GM23338 (cell line): Measurements from ENCODE around the gene LSM2. TPM values are rescaled to one million over a fixed set of nuclear protein-coding genes. Genes with fewer than 3 reads are reported as not detected.
A peak's percentile ranks its signal among the peaks of the same experiment; 100 is the strongest.

Experiments used
- ATAC-seq: fragments of 200-7000 bp; cut with Tn5 transposase; 3 replicates; pipeline ENCODE4 v1.9.1; 2020
- DNase-seq: peaks from one replicate; pipeline ENCODE4 v3.0.0-alpha.2; 2015; ENCODE audit warnings: low spot score
- H2AFZ ChIP-seq: fragments of 200-600 bp; sonication (generic); 2 replicates; pipeline ENCODE4 v1.8.0; 2016; ENCODE audit warnings: antibody characterized with exemption, mild to moderate bottlenecking, moderate library complexity
- H3F3A ChIP-seq: fragments of 200-600 bp; sonication (generic); replicated peaks from 2 replicates; pipeline ENCODE4 v1.8.0; 2017; ENCODE audit warnings: antibody characterized with exemption, mixed run types, low read depth
- H3K27ac ChIP-seq: fragments of 200-600 bp; sonication (generic); 2 replicates; pipeline ENCODE4 v1.6.1; 2016; ENCODE audit warnings: low read depth
- H3K27me3 ChIP-seq: fragments of 200-600 bp; sonication (generic); 2 replicates; pipeline ENCODE4 v1.8.0; 2016; ENCODE audit warnings: mild to moderate bottlenecking, mixed run types, moderate library complexity; ENCODE audit not compliant: insufficient read depth
- H3K36me3 ChIP-seq: fragments of 200-600 bp; sonication (generic); 2 replicates; pipeline ENCODE4 v1.8.0; 2016; ENCODE audit warnings: mild to moderate bottlenecking; ENCODE audit not compliant: insufficient read depth
- H3K4me1 ChIP-seq: fragments of 200-600 bp; sonication (generic); 2 replicates; pipeline ENCODE4 v1.8.0; 2016; ENCODE audit warnings: mild to moderate bottlenecking, moderate library complexity; ENCODE audit not compliant: insufficient read depth
- H3K4me2 ChIP-seq: fragments of 200-600 bp; sonication (generic); 2 replicates; pipeline ENCODE4 v1.7.1; 2017; ENCODE audit warnings: mixed run types
- H3K4me3 ChIP-seq: fragments of 200-600 bp; sonication (generic); 2 replicates; pipeline ENCODE4 v1.6.1; 2016; ENCODE audit warnings: mixed run types
- H3K79me2 ChIP-seq: fragments of 200-600 bp; sonication (generic); replicated peaks from 2 replicates; pipeline ENCODE4 v1.8.0; 2017; ENCODE audit warnings: mild to moderate bottlenecking; ENCODE audit not compliant: insufficient read depth
- H3K9me2 ChIP-seq: fragments of 200-600 bp; sonication (generic); 2 replicates; pipeline ENCODE4 v1.8.0; 2017; ENCODE audit not compliant: insufficient read depth
- H4K20me1 ChIP-seq: fragments of 200-600 bp; sonication (generic); replicated peaks from 2 replicates; pipeline ENCODE4 v1.8.0; 2017; ENCODE audit warnings: mild to moderate bottlenecking; ENCODE audit not compliant: insufficient read depth
- H3K27ac Mint-ChIP-seq: 2 replicates; pipeline ENCODE4 v1.8.0; 2020; ENCODE audit warnings: inconsistent platforms, mild to moderate bottlenecking, moderate library complexity, mixed read lengths
- H3K27me3 Mint-ChIP-seq: 3 replicates; pipeline ENCODE4 v1.8.0; 2022; ENCODE audit warnings: low read depth, mild to moderate bottlenecking, moderate library complexity, mixed read lengths, inconsistent platforms; ENCODE audit not compliant: insufficient read depth, poor library complexity
- H3K36me3 Mint-ChIP-seq: 3 replicates; pipeline ENCODE4 v1.8.0; 2021; ENCODE audit warnings: low read depth, mild to moderate bottlenecking, inconsistent platforms, moderate library complexity, mixed read lengths
- H3K4me1 Mint-ChIP-seq: 3 replicates; pipeline ENCODE4 v1.8.0; 2020; ENCODE audit warnings: mild to moderate bottlenecking, inconsistent platforms, mixed read lengths
- H3K4me3 Mint-ChIP-seq: 3 replicates; pipeline ENCODE4 v1.8.0; 2021; ENCODE audit warnings: moderate library complexity, mild to moderate bottlenecking, inconsistent platforms, mixed read lengths
- H3K9me3 Mint-ChIP-seq: 3 replicates; pipeline ENCODE4 v1.8.0; 2020; ENCODE audit warnings: moderate library complexity, mild to moderate bottlenecking, inconsistent platforms, mixed read lengths
- CREB1 ChIP-seq: fragments of 250-450 bp; sonication (Bioruptor Pico); IDR thresholded peaks from 2 replicates; pipeline ENCODE4 v1.5.0; 2020; ENCODE audit warnings: low read depth, mild to moderate bottlenecking, moderate library complexity
- CTCF ChIP-seq, 2 experiments: fragments of 200-600 bp in 1 of 2; sonication (generic) in 1 of 2; conservative IDR thresholded peaks; 2 replicates each; pipeline versions ENCODE4 v1.5.1 to v1.6.1; 2016 to 2017; ENCODE audit warnings: antibody characterized with exemption in 2 of 2, low read depth in 2 of 2, mild to moderate bottlenecking in 2 of 2, moderate library complexity in 1 of 2
- ETS1 ChIP-seq: IDR thresholded peaks from 2 replicates; pipeline ENCODE4 v1.6.1; 2016; ENCODE audit warnings: antibody characterized with exemption
- EZH2 ChIP-seq: fragments of 200-600 bp; sonication (generic); IDR thresholded peaks from one replicate; pipeline ENCODE4 v1.8.0; 2017; ENCODE audit warnings: antibody characterized with exemption, mild to moderate bottlenecking, low read depth; ENCODE audit not compliant: unreplicated experiment
- EZH2phosphoT487 ChIP-seq: fragments of 200-600 bp; sonication (generic); IDR thresholded peaks from one replicate; pipeline ENCODE4 v1.8.1; 2018; ENCODE audit warnings: antibody characterized with exemption; ENCODE audit not compliant: unreplicated experiment
- JUNB ChIP-seq: IDR thresholded peaks from one replicate; pipeline ENCODE4 v1.6.1; 2016; ENCODE audit warnings: antibody characterized with exemption; ENCODE audit not compliant: unreplicated experiment
- NANOG ChIP-seq: IDR thresholded peaks from 2 replicates; pipeline ENCODE4 v1.6.1; 2016; ENCODE audit warnings: antibody characterized with exemption, borderline replicate concordance
- POLR2AphosphoS5 ChIP-seq: IDR thresholded peaks from 2 replicates; pipeline ENCODE4 v1.6.1; 2016; ENCODE audit warnings: antibody characterized with exemption, low read depth
- REST ChIP-seq: IDR thresholded peaks from one replicate; pipeline ENCODE4 v1.6.1; 2018; ENCODE audit warnings: antibody characterized with exemption; ENCODE audit not compliant: unreplicated experiment
- STAT1 ChIP-seq: IDR thresholded peaks from one replicate; pipeline ENCODE4 v1.6.1; 2016; ENCODE audit warnings: antibody characterized with exemption; ENCODE audit not compliant: unreplicated experiment
- ZNF462 ChIP-seq: fragments of 250-450 bp; sonication (Bioruptor Pico); IDR thresholded peaks from 2 replicates; pipeline ENCODE4 v1.5.0; 2020; ENCODE audit warnings: mild to moderate bottlenecking, moderate library complexity
- polyA plus RNA-seq: library from polyadenylated mRNA; unstranded; fragments of >200 nt; fragmentation: Nextera tagmentation; extraction: Ambion mirVana; gene quantifications from 2 replicates; pipeline ENCODE4 v1.2.1, GENCODE V29; 2016
- total RNA-seq: library from RNA; depleted of rRNA; stranded (reverse); fragments of >200 nt; shearing (Covaris generic); gene quantifications from 2 replicates; pipeline ENCODE4 v1.2.3, GENCODE V29; 2014

Gene LSM2
- total and polyA plus RNA-seq, 2 experiments from 2014 or later, result 106 to 140 TPM

- TF ChIP-seq NANOG, result no peak
- TF ChIP-seq JUNB, result no peak
- TF ChIP-seq CREB1, result no peak
- TF ChIP-seq REST, result no peak
- TF ChIP-seq EZH2, result no peak
- no peak for TF ChIP-seq ZNF462
- no peak for TF ChIP-seq STAT1
- TF ChIP-seq POLR2AphosphoS5, result no peak
- TF ChIP-seq EZH2phosphoT487, result no peak
- no peak for TF ChIP-seq CTCF (conservative IDR thresholded peaks at IDR 0.05; ENCODE audit: low read depth in 2 of 2)
- TF ChIP-seq ETS1, result no peak
- Histone ChIP-seq H3K9me2 (no peaks in the 10 kb centered on the region), H2AFZ (no peak overlapping the region; the same call in 1 of the 2 replicates), H3K4me2 (peak overlapping the region; percentile 86; the same call in 1 of the 2 replicates), H3K27ac (no peak overlapping the region), H4K20me1 (no peaks in the 10 kb centered on the region), H3K36me3 (no peaks in the 10 kb centered on the region), H3K79me2 (no peaks in the 10 kb centered on the region), H3K27me3 (no peaks in the 10 kb centered on the region), H3F3A (0 out of 2 replicates have a peak, but pooled peaks cover 2% of the 10 kb centered on the region), H3K4me3 (peak overlapping the region; percentile 60; the same call in 1 of the 2 replicates), H3K4me1 (peaks cover 14% of the 10 kb centered on the region)
- Mint-ChIP-seq H3K4me3 (peak overlapping the region; percentile 41; the same call in 1 of the 3 replicates), H3K36me3 (peaks cover 11% of the 10 kb centered on the region), H3K27ac (no peak overlapping the region), H3K27me3 (peaks cover 15% of the 10 kb centered on the region), H3K9me3 (no peaks in the 10 kb centered on the region; the same call in 2 of the 3 replicates), H3K4me1 (peaks cover 24% of the 10 kb centered on the region)
- DNase-seq (no peak), ATAC-seq (no peak)
Measured at GRCh38 chr6:31765559-31765909, 41.2 kb downstream of the LSM2 start.
